Measurements from ENCODE around the gene BLVRA. TPM values are rescaled to one million over a fixed set of nuclear protein-coding genes. Genes with fewer than 3 reads are reported as not detected.
"Not testable (repeated sequence)": the region's sequence is repeated elsewhere in the genome, so short reads cannot be mapped to it uniquely, and the experiment has no call there.

Gene BLVRA
- total RNA-seq, 1 experiment from 2014 or later: 36.4 TPM

DNA sequence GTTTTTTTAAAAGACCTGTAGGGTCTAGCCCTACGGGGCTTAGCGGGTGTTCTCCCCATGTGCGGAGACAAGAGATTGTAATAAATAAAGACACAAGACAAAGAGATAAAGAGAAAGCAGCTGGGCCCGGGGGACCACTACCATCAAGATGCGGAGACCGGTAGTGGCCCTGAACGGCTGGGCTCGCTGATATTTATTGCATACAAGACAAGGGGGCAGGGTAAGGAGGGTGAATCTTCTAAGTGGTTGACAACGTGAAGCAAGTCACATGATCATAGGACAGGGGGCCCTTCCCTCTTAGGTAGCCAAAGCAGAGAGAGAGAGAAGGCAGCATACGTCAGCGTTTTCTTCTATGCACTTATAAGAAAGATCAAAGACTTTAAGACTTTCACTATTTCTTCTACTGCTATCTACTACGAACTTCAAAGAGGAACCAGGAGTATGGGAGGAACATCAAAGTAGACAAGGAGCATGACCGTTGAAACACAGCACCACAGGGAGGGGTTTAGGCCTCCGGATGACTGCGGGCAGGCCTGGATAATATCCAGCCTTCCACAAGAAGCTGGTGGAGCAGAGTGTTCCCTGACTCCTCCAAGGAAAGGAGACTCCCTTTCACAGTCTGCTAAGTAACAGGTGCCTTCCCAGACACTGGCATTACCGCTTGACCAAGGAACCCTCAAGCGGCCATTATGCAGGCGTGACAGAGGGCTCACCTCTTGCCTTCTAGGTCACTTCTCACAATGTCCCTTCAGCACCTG is 23.7 kb upstream of the BLVRA start:
- CTCF ChIA-PET: not testable (repeated sequence)

DNA sequence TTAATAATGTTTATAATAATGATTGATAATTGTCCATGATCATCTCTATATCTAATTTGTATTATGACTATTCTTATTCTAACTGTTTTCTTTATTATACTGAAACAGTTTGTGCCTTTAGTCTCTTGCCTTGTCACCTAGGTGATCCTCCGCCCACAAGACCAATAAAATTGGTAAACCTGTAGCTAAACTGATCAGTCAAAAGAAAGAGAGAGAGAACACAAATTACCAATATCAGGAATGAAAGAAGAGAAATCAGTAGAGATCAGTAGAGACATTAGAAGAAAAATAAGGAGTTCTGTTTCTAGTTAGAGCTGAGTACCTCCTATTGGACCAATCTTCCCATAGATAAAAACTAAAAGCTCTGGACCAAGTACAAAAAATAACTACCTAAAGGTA is 23.1 kb upstream of the BLVRA start:
- no peaks in the 10 kb centered on the region for H3K27me3 ChIP-seq (ENCODE audit: insufficient read depth, low read depth)
- H4K20me1 ChIP-seq (ENCODE audit: insufficient read depth): no peaks in the 10 kb centered on the region
- CTCF ChIA-PET: no interaction called here
- POLR2A ChIA-PET (ENCODE audit: unreplicated experiment): no interaction called here
- H3F3A ChIP-seq (ENCODE audit: insufficient read depth, low read depth): peaks cover 3% of the 10 kb centered on the region
- no peak overlapping the region for H3K4me2 ChIP-seq
- peaks cover 16% of the 10 kb centered on the region for H3K4me1 ChIP-seq (replicated peaks; ENCODE audit: insufficient read depth)
- no peak overlapping the region for H3K27ac ChIP-seq
- TF ChIP-seq, protein P1, sequence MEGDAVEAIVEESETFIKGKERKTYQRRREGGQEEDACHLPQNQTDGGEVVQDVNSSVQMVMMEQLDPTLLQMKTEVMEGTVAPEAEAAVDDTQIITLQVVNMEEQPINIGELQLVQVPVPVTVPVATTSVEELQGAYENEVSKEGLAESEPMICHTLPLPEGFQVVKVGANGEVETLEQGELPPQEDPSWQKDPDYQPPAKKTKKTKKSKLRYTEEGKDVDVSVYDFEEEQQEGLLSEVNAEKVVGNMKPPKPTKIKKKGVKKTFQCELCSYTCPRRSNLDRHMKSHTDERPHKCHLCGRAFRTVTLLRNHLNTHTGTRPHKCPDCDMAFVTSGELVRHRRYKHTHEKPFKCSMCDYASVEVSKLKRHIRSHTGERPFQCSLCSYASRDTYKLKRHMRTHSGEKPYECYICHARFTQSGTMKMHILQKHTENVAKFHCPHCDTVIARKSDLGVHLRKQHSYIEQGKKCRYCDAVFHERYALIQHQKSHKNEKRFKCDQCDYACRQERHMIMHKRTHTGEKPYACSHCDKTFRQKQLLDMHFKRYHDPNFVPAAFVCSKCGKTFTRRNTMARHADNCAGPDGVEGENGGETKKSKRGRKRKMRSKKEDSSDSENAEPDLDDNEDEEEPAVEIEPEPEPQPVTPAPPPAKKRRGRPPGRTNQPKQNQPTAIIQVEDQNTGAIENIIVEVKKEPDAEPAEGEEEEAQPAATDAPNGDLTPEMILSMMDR (conservative IDR thresholded peaks at IDR 0.05): no peak
- TF ChIP-seq EZH2 (IDR thresholded peaks at IDR 0.05; ENCODE audit: low read depth): no peak
- H2AFZ ChIP-seq: no peak overlapping the region
- H3K9me2 ChIP-seq (ENCODE audit: insufficient read depth): no peaks in the 10 kb centered on the region
- H3K36me3 ChIP-seq (ENCODE audit: low read depth): no peaks in the 10 kb centered on the region
- H3K9me3 ChIP-seq (ENCODE audit: insufficient read depth, low read depth): no peaks in the 10 kb centered on the region
- DNase-seq: no peak
- H3K79me2 ChIP-seq (ENCODE audit: low read depth): peaks cover 3% of the 10 kb centered on the region
- intact Hi-C loops (cut with micrococcal nuclease; ENCODE audit: unreplicated experiment): no loop called here
- H3K4me3 ChIP-seq: no peak overlapping the region
- BruUV-seq (replicated peaks): no TSS peak

More for the DNA sequence above, 23.7 kb upstream of the BLVRA start:
- H3K27me3 ChIP-seq (ENCODE audit: insufficient read depth, low read depth); H3K27ac ChIP-seq; H3K9me2 ChIP-seq (ENCODE audit: insufficient read depth); H3K4me3 ChIP-seq; H3K79me2 ChIP-seq (ENCODE audit: low read depth); DNase-seq; H2AFZ ChIP-seq; H4K20me1 ChIP-seq (ENCODE audit: insufficient read depth); H3F3A ChIP-seq (ENCODE audit: insufficient read depth, low read depth); H3K4me2 ChIP-seq; intact Hi-C loops (cut with micrococcal nuclease; ENCODE audit: unreplicated experiment); H3K9me3 ChIP-seq (ENCODE audit: insufficient read depth, low read depth); H3K36me3 ChIP-seq (ENCODE audit: low read depth); BruUV-seq (replicated peaks): not testable (repeated sequence)
- POLR2A ChIA-PET (ENCODE audit: unreplicated experiment): interaction anchor here (0.6 kb wide), 1 partner anchor 68 kb away, joined by 6 read pairs; no protein-coding TSS in a partner anchor
- H3K4me1 ChIP-seq (replicated peaks; ENCODE audit: insufficient read depth): peaks cover 22% of the 10 kb centered on the region

DNA sequence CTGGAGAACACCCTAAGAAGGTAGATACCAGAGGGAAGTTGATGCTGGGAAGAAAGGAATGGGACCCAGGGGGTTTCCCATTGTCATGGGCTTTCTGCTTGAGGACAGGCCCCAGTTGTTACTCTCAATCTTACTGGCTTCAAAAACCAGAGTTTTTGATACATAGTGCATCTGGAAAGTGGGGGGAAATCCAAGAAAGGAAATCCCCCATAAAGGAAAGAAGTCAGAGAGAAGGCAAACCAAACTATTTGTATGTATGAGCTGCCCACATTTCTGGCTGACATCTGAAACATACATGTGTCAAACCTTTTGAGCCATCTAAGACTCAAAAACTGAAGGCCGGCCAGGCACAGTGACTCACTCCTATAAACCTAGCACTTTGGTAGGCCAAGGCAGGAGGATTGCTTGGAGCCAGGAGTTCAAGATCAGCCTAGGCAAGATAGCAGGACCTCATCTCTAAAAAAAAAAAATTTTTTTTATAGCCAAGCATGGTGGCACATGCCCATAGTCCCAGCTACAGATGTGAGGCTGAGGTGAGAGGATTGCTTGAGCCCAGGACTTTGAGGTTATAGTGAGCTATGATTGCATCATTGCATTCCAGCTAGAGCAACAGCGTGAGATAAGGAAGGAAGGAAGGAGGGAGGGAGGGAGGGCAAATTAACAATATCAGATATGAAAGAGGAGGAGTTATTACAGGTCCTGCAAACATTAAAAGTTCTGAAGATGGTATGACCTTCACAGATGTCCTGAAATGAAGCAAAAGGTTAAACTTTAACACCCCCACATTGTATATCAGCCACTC is 22.5 kb upstream of the BLVRA start:
- Histone ChIP-seq H3K27me3 (ENCODE audit: insufficient read depth, low read depth) (no peaks in the 10 kb centered on the region), H3K4me1 (replicated peaks; ENCODE audit: insufficient read depth) (peaks cover 10% of the 10 kb centered on the region), H2AFZ (no peak overlapping the region), H3K27ac (no peak overlapping the region), H3K4me3 (no peak overlapping the region), H3K9me3 (ENCODE audit: insufficient read depth, low read depth) (no peaks in the 10 kb centered on the region), H3K36me3 (ENCODE audit: low read depth) (no peaks in the 10 kb centered on the region), H3K9me2 (ENCODE audit: insufficient read depth) (no peaks in the 10 kb centered on the region), H3F3A (ENCODE audit: insufficient read depth, low read depth) (no peaks in the 10 kb centered on the region), H3K79me2 (ENCODE audit: low read depth) (no peaks in the 10 kb centered on the region), H4K20me1 (ENCODE audit: insufficient read depth) (no peaks in the 10 kb centered on the region), H3K4me2 (0 out of 2 replicates have a peak overlapping the region, but pooled peaks have one; percentile 5)
- intact Hi-C loops (cut with micrococcal nuclease; ENCODE audit: unreplicated experiment): loop anchor here (2.0 kb wide), 1 partner anchor 23 kb away; the partner anchor contains the start of gene BLVRA
- ChIA-PET CTCF (no interaction called here), POLR2A (ENCODE audit: unreplicated experiment) (interaction anchor here (0.7 kb wide), 1 partner anchor 53 kb away, joined by 6 read pairs; no protein-coding TSS in a partner anchor)
- TF ChIP-seq EZH2 (IDR thresholded peaks at IDR 0.05; ENCODE audit: low read depth): no peak
- TF ChIP-seq, protein P1 (conservative IDR thresholded peaks at IDR 0.05): no peak
- DNase-seq: no peak
- no TSS peak for BruUV-seq (replicated peaks)
